HepG2 (cell line): ENCODE measurements around the gene CA9. TPM values are rescaled to one million over a fixed set of nuclear protein-coding genes. Genes with fewer than 3 reads are reported as not detected.
A peak's percentile ranks its signal among the peaks of the same experiment; 100 is the strongest.

Experiments
- DNMT1 ChIP-seq: sonication (generic); formaldehyde crosslinking; IDR thresholded peaks from 2 replicates; pipeline ENCODE4 v1.5.1; 2020; ENCODE audit warnings: mild to moderate bottlenecking, missing genetic modification reagents
- GFI1 ChIP-seq: sonication (generic); formaldehyde crosslinking; IDR thresholded peaks from 2 replicates; pipeline ENCODE4 v1.5.0; 2020; ENCODE audit warnings: missing genetic modification reagents, mild to moderate bottlenecking, borderline replicate concordance
- GPBP1L1 ChIP-seq: sonication (generic); formaldehyde crosslinking; IDR thresholded peaks from 2 replicates; pipeline ENCODE4 v1.5.0; 2020; ENCODE audit warnings: mild to moderate bottlenecking, missing genetic modification reagents
- HMG20B ChIP-seq: conservative IDR thresholded peaks from 2 replicates; pipeline ENCODE4 v1.6.1; 2016; ENCODE audit warnings: missing genetic modification reagents, missing compliant biosample characterization
- KDM6A ChIP-seq: IDR thresholded peaks from 2 replicates; pipeline ENCODE4 v1.6.1; 2016; ENCODE audit warnings: low read depth
- MAFG ChIP-seq: sonication (generic); formaldehyde crosslinking; IDR thresholded peaks from 2 replicates; pipeline ENCODE4 v1.5.1; 2020; ENCODE audit warnings: mild to moderate bottlenecking, missing genetic modification reagents
- NFIB ChIP-seq: sonication (generic); formaldehyde crosslinking; IDR thresholded peaks from 2 replicates; pipeline ENCODE4 v1.9.0; 2021; ENCODE audit warnings: missing genetic modification reagents, mild to moderate bottlenecking, borderline replicate concordance
- PHF8 ChIP-seq: sonication (generic); formaldehyde crosslinking; IDR thresholded peaks from 2 replicates; pipeline ENCODE4 v1.5.0; 2020; ENCODE audit warnings: missing genetic modification reagents
- SNAPC4 ChIP-seq: sonication (generic); formaldehyde crosslinking; IDR thresholded peaks from 2 replicates; pipeline ENCODE4 v1.4.0; 2020; ENCODE audit warnings: mild to moderate bottlenecking, missing genetic modification reagents
- ZFP36 ChIP-seq: fragments of 150-350 bp; IDR thresholded peaks from 2 replicates; pipeline ENCODE4 v1.6.1; 2018; ENCODE audit warnings: borderline replicate concordance, low read length, low read depth; ENCODE audit not compliant: partially characterized antibody
- ZFP36L2 ChIP-seq: sonication (generic); formaldehyde crosslinking; IDR thresholded peaks from 2 replicates; pipeline ENCODE4 v1.4.0; 2020; ENCODE audit warnings: missing genetic modification reagents
- ZGPAT ChIP-seq: IDR thresholded peaks from 2 replicates; pipeline ENCODE4 v1.6.1; 2016; ENCODE audit warnings: mild to moderate bottlenecking
- ZNF205 ChIP-seq: IDR thresholded peaks from 2 replicates; pipeline ENCODE4 v1.6.1; 2018; ENCODE audit warnings: missing biosample characterization, missing genetic modification reagents
- ZNF335 ChIP-seq: sonication (generic); formaldehyde crosslinking; IDR thresholded peaks from 2 replicates; pipeline ENCODE4 v1.4.0; 2020; ENCODE audit warnings: missing genetic modification reagents
- ZNF510 ChIP-seq: sonication (generic); formaldehyde crosslinking; IDR thresholded peaks from 2 replicates; pipeline ENCODE4 v1.4.0; 2020; ENCODE audit warnings: low read depth, mild to moderate bottlenecking, missing genetic modification reagents
- ZNF572 ChIP-seq: sonication (generic); formaldehyde crosslinking; IDR thresholded peaks from 2 replicates; pipeline ENCODE4 v1.5.1; 2020; ENCODE audit warnings: mild to moderate bottlenecking, missing genetic modification reagents
- ZNF644 ChIP-seq: IDR thresholded peaks from 2 replicates; pipeline ENCODE4 v1.6.1; 2016; ENCODE audit warnings: low read depth
- ZNF720 ChIP-seq: sonication (generic); formaldehyde crosslinking; IDR thresholded peaks from 2 replicates; pipeline ENCODE4 v1.4.0; 2020; ENCODE audit warnings: missing genetic modification reagents
- polyA plus RNA-seq, 8 experiments: library from polyadenylated mRNA; depleted of rRNA in 3 of 8; stranded (reverse) in 7 of 8; unstranded in 1 of 8; fragments of >200 nt; fragmentation: Illumina TruSeq in 4 of 8; extraction: Trizol in 4 of 8; gene quantifications; 2 replicates each; pipeline versions ENCODE4 v1.2.1 to v1.2.3, GENCODE V29; 2011 to 2016; ENCODE audit warnings: low read depth in 4 of 8, missing spikeins in 1 of 8, mixed read lengths in 1 of 8; ENCODE audit not compliant: insufficient read depth in 1 of 8
- total RNA-seq, 5 experiments: library from RNA; depleted of rRNA; stranded (reverse); fragments of >200 nt; fragmentation: Illumina TruSeq; extraction: Trizol; gene quantifications; 2 replicates each; pipeline ENCODE4 v1.2.3, GENCODE V29; 2016; ENCODE audit warnings: low read depth in 1 of 5
- TF ChIP-seq, protein P1 (sequence below): sonication (generic); formaldehyde crosslinking; IDR thresholded peaks from 2 replicates; pipeline ENCODE4 v1.4.0; 2020; ENCODE audit warnings: mild to moderate bottlenecking, missing genetic modification reagents, borderline replicate concordance

CA9 gene
- total and polyA plus RNA-seq, 2 of the 13 experiments (the other 11 are each of a cell fraction or from before 2014, with no cell fraction given), result 0.13 to 152 TPM

- TF ChIP-seq GPBP1L1 (CRISPR knock-in tag), result no peak
- TF ChIP-seq ZNF205 (CRISPR knock-in tag), result no peak
- no peak for TF ChIP-seq SNAPC4
- TF ChIP-seq MAFG (CRISPR knock-in tag), result no peak
- TF ChIP-seq ZNF644 (CRISPR knock-in tag), result no peak
- TF ChIP-seq ZNF335 (CRISPR knock-in tag), result no peak
- no peak for TF ChIP-seq ZNF510 (CRISPR knock-in tag)
- TF ChIP-seq, protein P1, sequence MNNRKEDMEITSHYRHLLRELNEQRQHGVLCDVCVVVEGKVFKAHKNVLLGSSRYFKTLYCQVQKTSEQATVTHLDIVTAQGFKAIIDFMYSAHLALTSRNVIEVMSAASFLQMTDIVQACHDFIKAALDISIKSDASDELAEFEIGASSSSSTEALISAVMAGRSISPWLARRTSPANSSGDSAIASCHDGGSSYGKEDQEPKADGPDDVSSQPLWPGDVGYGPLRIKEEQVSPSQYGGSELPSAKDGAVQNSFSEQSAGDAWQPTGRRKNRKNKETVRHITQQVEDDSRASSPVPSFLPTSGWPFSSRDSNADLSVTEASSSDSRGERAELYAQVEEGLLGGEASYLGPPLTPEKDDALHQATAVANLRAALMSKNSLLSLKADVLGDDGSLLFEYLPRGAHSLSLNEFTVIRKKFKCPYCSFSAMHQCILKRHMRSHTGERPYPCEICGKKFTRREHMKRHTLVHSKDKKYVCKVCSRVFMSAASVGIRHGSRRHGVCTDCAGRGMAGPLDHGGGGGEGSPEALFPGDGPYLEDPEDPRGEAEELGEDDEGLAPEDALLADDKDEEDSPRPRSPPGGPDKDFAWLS (CRISPR knock-in tag), result no peak
- no peak for TF ChIP-seq PHF8 (CRISPR knock-in tag)
- TF ChIP-seq GFI1, result no peak
- TF ChIP-seq NFIB (CRISPR knock-in tag), result no peak
- TF ChIP-seq HMG20B (CRISPR knock-in tag), result no peak
- 0 out of 2 replicates have a peak, but pooled peaks have one; percentile 58 for TF ChIP-seq DNMT1
- TF ChIP-seq ZNF572, result 0 out of 2 replicates have a peak, but pooled peaks have one; percentile 25
- no peak for TF ChIP-seq KDM6A (CRISPR knock-in tag)
- TF ChIP-seq ZNF720 (CRISPR knock-in tag), result no peak
- TF ChIP-seq ZGPAT, result no peak
- no peak for TF ChIP-seq ZFP36
- TF ChIP-seq ZFP36L2, result no peak
These were observed 23.2 kb upstream of the CA9 start, which contains the start of gene SIT1 (continued) for GRCh38 chr9:35650341-35651158.
